ENCODE results near the gene C1orf35.

Gene C1orf35

DNA sequence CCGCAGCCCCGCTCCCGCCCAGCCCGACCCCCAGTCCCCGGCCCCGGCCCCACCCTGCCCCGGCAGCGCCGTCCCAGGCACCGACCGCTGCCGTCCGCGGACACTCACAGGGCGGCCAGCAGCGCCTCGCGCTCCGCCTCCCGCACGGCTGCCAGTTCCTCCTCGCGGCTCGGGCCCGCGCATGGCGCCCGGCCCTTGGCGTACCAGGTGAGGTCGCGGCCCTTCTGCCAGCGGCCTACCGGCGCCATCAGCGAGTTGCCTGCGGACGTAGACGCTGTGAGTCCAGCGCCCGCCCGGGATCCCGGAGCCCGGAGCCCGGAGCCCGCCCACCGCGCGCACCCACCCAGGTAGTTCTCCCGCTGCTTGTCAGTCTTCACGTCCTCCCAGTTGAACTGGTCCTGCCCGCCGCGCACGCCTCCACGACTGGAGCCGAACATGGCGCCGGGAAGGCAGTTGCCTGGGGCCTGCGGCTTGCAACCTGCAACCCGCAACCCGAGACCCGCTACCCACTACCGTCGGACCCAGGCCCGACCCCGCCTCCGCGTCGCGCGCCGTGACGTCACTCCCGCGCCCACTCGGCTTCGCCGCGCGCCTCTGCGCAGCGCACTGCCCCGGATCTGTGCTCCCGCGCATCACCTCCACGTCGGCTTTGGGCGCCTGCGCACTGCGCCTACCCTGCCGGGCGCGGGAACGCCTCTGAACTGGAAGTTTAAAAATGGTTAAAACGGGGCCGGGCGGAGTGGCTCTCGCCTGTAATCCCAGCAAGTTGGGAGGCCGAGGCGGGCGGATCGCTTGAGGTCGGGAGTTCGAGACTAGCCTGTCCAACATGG is at the start of gene C1orf35:
TSS of gene C1orf35 (minus strand) at position 535 of the 830 bp plus-strand sequence. CDS start at position 437, 98 bp downstream.
- DNase-seq (ENCODE audit: low read depth): peak; percentile 94

GRCh38 chr1:228152918-228153258 is 49.8 kb upstream of the C1orf35 start:
- DNase-seq (ENCODE audit: low read depth): no peak

GRCh38 chr1:228152097-228152917 is 49.2 kb upstream of the C1orf35 start:
- DNase-seq (ENCODE audit: low read depth): no peak

GRCh38 chr1:228151180-228151925 is 48.2 kb upstream of the C1orf35 start:
- DNase-seq (ENCODE audit: low read depth): no peak

- DNase-seq (ENCODE audit: low read depth): peak; percentile 35
Observed at GRCh38 chr1:228150461-228151179, 47.5 kb upstream of the C1orf35 start.

DNA sequence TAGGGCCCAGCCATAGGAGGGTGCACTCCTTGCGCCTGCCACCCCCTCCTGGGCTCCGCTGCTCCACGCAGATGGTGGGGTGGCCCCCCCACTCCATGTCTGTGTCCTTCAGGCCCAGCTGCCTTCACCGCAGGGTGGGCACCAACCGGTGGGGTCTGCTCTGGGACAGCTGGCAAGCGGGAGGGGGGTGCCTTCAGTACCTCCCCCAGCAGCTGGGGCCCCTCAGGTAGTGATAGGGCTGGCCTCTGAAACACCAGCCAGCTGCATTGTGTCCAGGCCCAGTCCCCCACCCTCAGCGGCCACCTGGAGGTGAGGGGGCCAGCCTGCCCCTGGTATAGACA is 47.0 kb upstream of the C1orf35 start:
- DNase-seq (ENCODE audit: low read depth): no peak

DNA sequence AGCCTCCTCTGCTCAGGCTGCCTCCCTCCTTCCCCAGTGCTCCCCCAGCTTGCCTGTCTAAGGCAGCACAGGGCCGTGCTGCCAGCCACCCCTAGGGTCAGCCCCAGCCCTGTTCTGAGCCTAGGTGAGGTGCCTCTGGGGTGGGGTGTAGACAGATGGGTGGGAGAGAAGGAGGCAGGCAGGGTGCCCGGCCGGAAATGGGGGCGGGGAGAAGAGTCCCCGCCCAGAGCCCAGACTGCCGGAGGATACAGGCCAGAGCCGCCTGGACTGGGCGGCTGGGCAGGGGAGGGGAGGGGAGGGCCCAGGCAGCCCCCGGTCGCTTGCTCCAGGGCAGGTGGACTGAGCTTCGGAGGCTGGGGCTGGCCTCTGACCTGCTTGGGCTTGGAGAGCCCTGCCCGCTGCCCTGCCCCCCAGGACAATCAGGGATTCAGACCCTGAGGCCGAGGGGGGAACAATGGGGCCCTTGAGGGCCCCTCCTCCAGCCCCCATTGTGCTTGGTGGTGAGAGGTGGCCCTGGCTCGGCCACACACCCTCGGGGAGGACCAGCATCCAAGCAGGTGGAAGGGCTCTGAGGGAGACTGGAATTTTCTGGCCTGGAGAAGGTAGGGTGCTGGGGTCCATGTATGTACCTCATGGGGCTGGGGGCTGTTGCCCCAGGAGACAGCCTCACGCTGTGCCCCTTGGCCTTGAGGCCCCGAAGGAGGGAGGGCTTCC is 46.4 kb upstream of the C1orf35 start, which contains the start of gene GJC2:
TSS of gene GJC2 (plus strand) at position 525 of the 714 bp plus-strand sequence. CDS start 7,829 bp downstream, outside the sequence.
- DNase-seq (ENCODE audit: low read depth): peak; percentile 25

DNA sequence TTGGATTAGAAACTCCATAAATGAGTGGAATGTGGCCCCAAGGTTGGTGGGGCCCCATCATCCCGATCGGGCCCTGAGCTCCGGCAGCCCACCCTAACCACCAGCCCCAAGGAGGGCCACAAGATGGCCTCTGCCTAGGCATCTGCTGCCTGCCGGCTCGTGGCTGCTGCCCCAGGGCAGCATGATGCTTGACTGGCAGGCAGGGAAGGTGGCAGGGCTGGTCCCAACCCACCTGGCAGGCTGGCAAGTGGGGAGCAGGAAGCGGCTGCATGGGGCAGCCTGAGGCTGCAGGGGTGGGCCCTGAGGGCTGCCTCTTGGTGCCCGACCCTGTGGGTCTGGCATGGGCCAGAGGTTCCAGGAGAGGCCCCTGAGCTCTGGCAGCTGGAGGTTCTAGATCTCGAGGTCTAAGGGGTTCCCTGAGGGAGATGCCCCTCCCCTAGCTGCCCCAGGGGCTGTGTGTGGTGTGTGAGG is 45.8 kb upstream of the C1orf35 start:
- no peak for DNase-seq (ENCODE audit: low read depth)

DNA sequence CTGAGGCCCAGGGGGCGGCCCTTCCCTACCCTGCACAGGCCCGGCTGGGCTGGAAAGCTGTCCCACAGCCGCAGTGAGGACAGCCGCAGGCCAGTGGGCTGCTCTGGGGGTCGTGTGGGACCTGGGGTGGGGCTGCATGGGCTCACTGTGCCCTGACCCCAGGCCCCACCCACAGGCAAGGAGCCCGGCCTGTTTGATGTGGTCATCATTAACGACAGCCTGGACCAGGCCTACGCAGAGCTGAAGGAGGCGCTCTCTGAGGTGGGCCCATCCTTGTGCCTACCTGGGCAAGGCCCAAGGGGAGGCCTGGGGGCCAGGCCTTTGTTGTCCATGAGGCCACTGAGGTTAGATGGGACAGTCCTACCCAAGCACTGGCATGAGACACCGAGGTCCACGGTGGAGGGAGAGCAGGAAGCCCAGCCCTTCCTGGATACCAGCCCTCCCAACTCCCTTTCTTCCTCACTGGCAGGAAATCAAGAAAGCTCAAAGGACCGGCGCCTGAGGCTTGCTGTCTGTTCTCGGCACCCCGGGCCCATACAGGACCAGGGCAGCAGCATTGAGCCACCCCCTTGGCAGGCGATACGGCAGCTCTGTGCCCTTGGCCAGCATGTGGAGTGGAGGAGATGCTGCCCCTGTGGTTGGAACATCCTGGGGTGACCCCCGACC is 45.2 kb upstream of the C1orf35 start:
- DNase-seq (ENCODE audit: low read depth): no peak

DNA sequence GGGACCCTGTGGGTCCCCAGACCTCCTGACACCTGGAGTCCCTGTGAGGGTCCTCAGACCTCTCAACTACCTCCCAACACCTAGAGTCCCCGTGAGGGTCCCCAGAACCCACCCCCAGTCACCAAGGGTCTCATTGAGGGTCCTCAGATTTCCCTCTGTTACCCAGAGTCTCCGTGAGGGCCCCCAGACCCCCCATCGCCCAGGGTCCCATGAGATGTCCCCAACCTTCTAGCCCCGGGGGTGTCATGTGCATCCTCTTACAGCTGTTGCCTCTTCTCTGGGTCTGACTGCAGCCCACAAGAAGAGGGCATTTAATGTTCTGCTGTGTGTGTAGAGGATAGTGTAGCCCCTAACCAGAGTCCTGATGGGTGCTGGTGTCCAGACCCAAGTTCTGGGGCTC is 44.6 kb upstream of the C1orf35 start:
- DNase-seq (ENCODE audit: low read depth): no peak

DNA sequence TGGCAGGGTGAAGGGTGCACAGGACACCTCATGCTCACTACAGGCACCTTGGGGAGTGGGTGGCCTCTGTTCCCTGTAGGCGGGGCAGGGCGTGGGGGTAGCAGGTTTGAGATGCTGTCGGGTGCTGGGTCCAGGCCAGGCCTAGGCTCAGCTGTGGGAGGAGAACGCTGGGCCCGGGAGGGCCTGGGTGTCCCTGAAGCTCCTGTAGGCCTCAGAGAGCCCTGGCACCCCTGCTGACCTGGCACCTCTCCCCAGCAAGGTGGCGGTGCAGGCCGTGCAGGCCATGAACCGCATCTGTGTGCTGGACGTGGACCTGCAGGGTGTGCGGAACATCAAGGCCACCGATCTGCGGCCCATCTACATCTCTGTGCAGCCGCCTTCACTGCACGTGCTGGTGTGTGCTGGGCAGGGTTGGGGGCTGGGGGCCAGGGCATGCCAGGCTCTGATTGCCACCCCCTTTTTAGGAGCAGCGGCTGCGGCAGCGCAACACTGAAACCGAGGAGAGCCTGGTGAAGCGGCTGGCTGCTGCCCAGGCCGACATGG is 44.1 kb upstream of the C1orf35 start:
- no peak for DNase-seq (ENCODE audit: low read depth)

GRCh38 chr1:228146417-228147150 is 43.5 kb upstream of the C1orf35 start:
- no peak for DNase-seq (ENCODE audit: low read depth)

GRCh38 chr1:228145463-228146416 is 42.6 kb upstream of the C1orf35 start:
- DNase-seq (ENCODE audit: low read depth): no peak

DNA sequence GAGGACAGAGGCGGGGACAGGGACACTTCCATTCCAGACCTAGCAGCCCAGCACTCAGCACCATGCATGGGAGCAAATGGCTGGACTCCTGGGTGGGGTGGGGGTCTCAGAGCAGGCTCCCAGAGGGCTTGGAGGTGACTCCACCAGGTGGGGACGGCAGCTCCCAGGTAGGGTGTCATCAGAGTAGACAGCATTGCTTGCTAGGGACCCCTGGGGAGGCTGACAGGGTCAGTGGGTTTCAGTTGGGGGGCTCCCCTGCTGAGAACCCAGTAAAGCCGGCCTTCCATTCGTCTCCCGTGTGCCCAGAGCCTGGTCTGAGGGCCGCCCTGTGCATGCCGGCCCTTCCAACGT is 41.8 kb upstream of the C1orf35 start:
- no peak for DNase-seq (ENCODE audit: low read depth)

DNA sequence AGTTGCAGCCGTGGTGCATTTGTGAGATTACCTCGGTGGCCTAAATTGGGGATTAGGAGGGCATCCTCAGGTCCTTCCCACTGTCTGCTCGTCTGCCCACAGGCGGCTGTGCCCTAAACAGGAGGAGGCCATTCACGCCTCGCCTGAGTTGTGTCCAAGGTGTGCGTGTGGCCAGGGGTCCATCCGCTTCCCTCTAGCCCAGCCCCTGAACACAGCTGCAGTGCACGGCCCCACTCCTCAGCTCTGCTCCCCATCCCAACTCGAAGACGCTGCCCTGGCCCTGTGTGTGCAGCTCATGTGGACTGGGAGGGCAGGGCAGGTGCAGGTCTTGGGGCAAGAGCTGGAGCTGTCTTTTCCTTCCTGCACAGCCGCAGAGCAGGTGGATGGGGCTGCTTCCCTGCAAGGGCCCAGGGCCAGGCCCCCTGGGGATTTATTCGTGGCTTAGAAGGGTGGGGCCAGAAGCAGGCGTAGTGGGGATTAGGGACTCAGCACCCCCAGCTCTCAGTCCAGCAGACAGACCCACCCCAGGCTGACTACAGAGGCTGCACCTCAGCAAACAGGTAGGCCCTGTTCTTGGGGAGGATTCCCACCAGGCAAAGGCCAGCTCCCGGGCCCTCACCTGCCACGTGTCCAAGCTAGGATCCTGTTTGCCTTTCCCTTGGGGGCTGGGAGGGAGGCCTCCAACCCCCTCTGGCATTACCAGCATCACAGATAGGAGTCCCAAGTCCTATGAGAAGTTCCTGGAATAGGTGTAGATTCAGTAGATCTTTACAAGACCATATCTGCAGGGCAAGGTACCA is 41.3 kb upstream of the C1orf35 start:
- no peak for DNase-seq (ENCODE audit: low read depth)

DNA sequence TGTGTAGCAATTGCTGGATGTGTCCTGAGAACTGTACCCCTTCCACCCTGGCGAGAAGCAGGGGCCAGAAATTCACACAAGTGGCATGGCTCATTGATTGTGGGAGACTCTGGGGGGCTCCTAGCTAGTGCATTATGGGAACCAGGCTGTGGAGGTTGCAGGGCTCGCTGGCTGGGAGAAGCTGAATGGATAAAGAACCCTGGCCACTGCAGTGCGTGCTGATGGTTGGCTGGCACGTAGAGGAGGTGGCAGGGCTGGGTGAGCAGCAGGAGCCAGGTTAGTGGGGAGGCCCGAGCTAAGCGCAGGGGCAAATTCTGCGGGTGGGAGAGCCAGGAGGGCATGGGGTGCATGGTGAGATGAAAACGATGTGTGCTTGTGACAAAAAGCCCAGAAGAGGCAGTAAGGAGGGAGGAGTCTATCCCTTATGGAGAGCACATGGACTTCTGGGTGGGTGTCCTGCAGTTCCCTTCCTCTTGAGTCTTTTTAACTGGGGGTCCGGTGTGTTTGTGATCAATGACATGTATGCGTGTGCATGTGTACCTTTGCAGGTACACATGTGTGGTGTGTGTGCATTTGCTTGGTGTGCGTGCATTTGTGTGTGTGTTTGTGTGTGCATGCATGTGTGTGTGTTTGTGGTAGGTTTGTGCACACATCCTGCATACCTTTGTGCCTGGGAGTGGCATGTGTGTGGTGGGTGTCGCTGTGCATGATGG is 40.5 kb upstream of the C1orf35 start:
- no peak for DNase-seq (ENCODE audit: low read depth)

- no peak for DNase-seq (ENCODE audit: low read depth)
Observed at GRCh38 chr1:228142701-228143136, 39.6 kb upstream of the C1orf35 start.

Measured in ELR (cell line).